Limb (tissue), 2 donors: Measurements from ENCODE around the gene MAN2A2.
"Not testable (repeated sequence)": the region's sequence is repeated elsewhere in the genome, so short reads cannot be mapped to it uniquely, and the experiment has no call there.

Experiments
- DNase-seq, 2 donors: peaks; one replicate each; pipeline ENCODE4 v3.0.0-alpha.2; 2016; ENCODE audit errors: extremely low spot score in 2 of 2

MAN2A2 gene

GRCh38 chr15:90917569-90917968, 14.5 kb downstream of the MAN2A2 start:
- DNase-seq: no peak

GRCh38 chr15:90918034-90918788, 15.1 kb downstream of the MAN2A2 start:
- DNase-seq: no peak

GRCh38 chr15:90918835-90919234, 15.7 kb downstream of the MAN2A2 start:
- no peak for DNase-seq

- no peak for DNase-seq
Measured at GRCh38 chr15:90921887-90922286, 18.8 kb downstream of the MAN2A2 start.

- not testable (repeated sequence) for DNase-seq
Measured at GRCh38 chr15:90922712-90923322, 19.7 kb downstream of the MAN2A2 start.

GRCh38 chr15:90924375-90924774, 21.3 kb downstream of the MAN2A2 start:
- no peak for DNase-seq

GRCh38 chr15:90926766-90927165, 23.7 kb downstream of the MAN2A2 start:
- not testable (repeated sequence) for DNase-seq

GRCh38 chr15:90928106-90928505, 25.0 kb downstream of the MAN2A2 start:
- not testable (repeated sequence) for DNase-seq

- DNase-seq: no peak
Measured at GRCh38 chr15:90929246-90930019, 26.3 kb downstream of the MAN2A2 start.

- no peak for DNase-seq
Measured at GRCh38 chr15:90930861-90931574, 27.9 kb downstream of the MAN2A2 start.

- DNase-seq: no peak
Measured at GRCh38 chr15:90931575-90931827, 28.4 kb downstream of the MAN2A2 start.

GRCh38 chr15:90931828-90932659, 28.9 kb downstream of the MAN2A2 start, which contains the start of gene HDDC3:
Gene HDDC3, minus strand, starts transcription at chr15:90932549. Its CDS starts 9 bp downstream, at chr15:90932540.
- peak; percentile 88 to 93 for DNase-seq

GRCh38 chr15:90932660-90932991, 29.5 kb downstream of the MAN2A2 start:
- no peak for DNase-seq

GRCh38 chr15:90933301-90933700, 30.2 kb downstream of the MAN2A2 start:
- DNase-seq: no peak

- DNase-seq: peak; percentile 80 to 87
Measured at GRCh38 chr15:90934256-90934948, 31.3 kb downstream of the MAN2A2 start.

- peak; percentile 86 to 94 for DNase-seq
Measured at GRCh38 chr15:90934949-90935751, 32.0 kb downstream of the MAN2A2 start, which contains the start of gene UNC45A. Gene UNC45A, plus strand, starts transcription at chr15:90935285. Its CDS starts 40 bp downstream, at chr15:90935325.

GRCh38 chr15:90936823-90937222, 33.7 kb downstream of the MAN2A2 start:
- DNase-seq: no peak

- no peak for DNase-seq
Measured at GRCh38 chr15:90938261-90938660, 35.2 kb downstream of the MAN2A2 start.

- no peak for DNase-seq
Measured at GRCh38 chr15:90939756-90940155, 36.7 kb downstream of the MAN2A2 start.
